Mucosa of descending colon (tissue), 3 donors: ENCODE data around the gene KIF15. TPM values are rescaled to one million over a fixed set of nuclear protein-coding genes. Genes with fewer than 3 reads are reported as not detected.

Source experiments
- ATAC-seq: fragments of 200-7000 bp; cut with Tn5 transposase; one replicate; pipeline ENCODE4 v1.9.1; 2020; ENCODE audit warnings: mild to moderate bottlenecking, moderate library complexity
- DNase-seq, 3 donors: peaks; one replicate each; pipeline ENCODE4 v3.0.0-alpha.2; 2020
- H3K36me3 ChIP-seq: fragments of 200-600 bp; one replicate; pipeline ENCODE4 v1.8.0; 2021; ENCODE audit warnings: low read depth, mild to moderate bottlenecking
- H3K4me1 ChIP-seq: fragments of 200-600 bp; one replicate; pipeline ENCODE4 v1.8.0; 2021; ENCODE audit warnings: low read depth, mild to moderate bottlenecking
- H3K4me3 ChIP-seq: fragments of 200-600 bp; one replicate; pipeline ENCODE4 v1.8.0; 2021; ENCODE audit warnings: mild to moderate bottlenecking
- H3K9me3 ChIP-seq: fragments of 200-600 bp; one replicate; pipeline ENCODE4 v1.8.0; 2021; ENCODE audit warnings: mild to moderate bottlenecking
- CTCF ChIP-seq: fragments of 200-600 bp; IDR thresholded peaks from one replicate; pipeline ENCODE4 v1.8.0; 2022; ENCODE audit warnings: antibody characterized with exemption, mild to moderate bottlenecking
- intact Hi-C, 2 donors: fragments of 100-400 bp; cut with DNase I in 1 of 2; cut with micrococcal nuclease in 1 of 2; formaldehyde crosslinking; loops; one replicate each; pipeline versions ENCODE4 v1.11.0 to v1.11.1; 2022; cut with DNase I, micrococcal nuclease
- total RNA-seq, 3 donors: library from RNA; stranded (reverse); fragmentation: NEBNext Ultra II Directional in 2 of 3; extraction: Animal tissue kit (Norgen Biotek cat#: 25700) in 2 of 3; gene quantifications; one replicate each; pipeline versions ENCODE4 v1.2.1 to v1.2.4, GENCODE V29; 2021 to 2023
- donor health status: DM: no; HTN: no; CAD: no; lungs with moderate emphysema.
- donor health status: DM: no; HTN: no; CAD: no.
- donor health status: DM: no; HTN: yes; CAD: no.

KIF15 gene
- total RNA-seq, 3 donors from 2014 or later = 1.6 to 7.6 (median 2.4) TPM

- H3K4me3 ChIP-seq = no peak overlapping the region
- ATAC-seq = no peak
- intact Hi-C loops = no loop called here
- H3K4me1 ChIP-seq = peaks cover 3% of the 10 kb centered on the region
- TF ChIP-seq CTCF = no peak
- H3K9me3 ChIP-seq = no peaks in the 10 kb centered on the region
- H3K36me3 ChIP-seq = no peaks in the 10 kb centered on the region
- DNase-seq = no peak
Measured at GRCh38 chr3:44875596-44875995, 114.0 kb downstream of the KIF15 start.

GRCh38 chr3:44877333-44877732 is 115.7 kb downstream of the KIF15 start:
- no peaks in the 10 kb centered on the region for H3K36me3 ChIP-seq
- H3K9me3 ChIP-seq = no peaks in the 10 kb centered on the region
- no peak for TF ChIP-seq CTCF
- H3K4me3 ChIP-seq = no peak overlapping the region
- ATAC-seq (no peak), DNase-seq (no peak)
- H3K4me1 ChIP-seq = no peaks in the 10 kb centered on the region
- intact Hi-C loops = no loop called here

- no peaks in the 10 kb centered on the region for H3K4me1 ChIP-seq
- no peak for TF ChIP-seq CTCF
- DNase-seq (no peak), ATAC-seq (no peak)
- no peak overlapping the region for H3K4me3 ChIP-seq
- no peaks in the 10 kb centered on the region for H3K36me3 ChIP-seq
- intact Hi-C loops = no loop called here
- no peaks in the 10 kb centered on the region for H3K9me3 ChIP-seq
Measured at GRCh38 chr3:44880284-44880683, 118.7 kb downstream of the KIF15 start.

GRCh38 chr3:44883213-44883955 is 121.8 kb downstream of the KIF15 start:
- Histone ChIP-seq H3K4me1 (no peaks in the 10 kb centered on the region), H3K9me3 (no peaks in the 10 kb centered on the region), H3K36me3 (no peaks in the 10 kb centered on the region), H3K4me3 (no peak overlapping the region)
- no peak for TF ChIP-seq CTCF
- DNase-seq (no peak), ATAC-seq (no peak)
- intact Hi-C loops = no loop called here

GRCh38 chr3:44883999-44884431 is 122.4 kb downstream of the KIF15 start:
- ATAC-seq = peak; percentile 33

More at GRCh38 chr3:44883999-44884431, 122.4 kb downstream of the KIF15 start:
- DNase-seq = no peak
- TF ChIP-seq CTCF = no peak
- no peaks in the 10 kb centered on the region for H3K9me3 ChIP-seq
- H3K36me3 ChIP-seq = no peaks in the 10 kb centered on the region
- no peak overlapping the region for H3K4me3 ChIP-seq
- no peaks in the 10 kb centered on the region for H3K4me1 ChIP-seq
- intact Hi-C loops = no loop called here
